ENCODE data around the gene FAM47E. TPM values are rescaled to one million over a fixed set of nuclear protein-coding genes. Genes with fewer than 3 reads are reported as not detected.

Gene FAM47E
- total and polyA plus RNA-seq, 2 of the 13 experiments (the other 11 are each of a cell fraction or from before 2014, with no cell fraction given): 0.33 to 0.66 TPM

DNA sequence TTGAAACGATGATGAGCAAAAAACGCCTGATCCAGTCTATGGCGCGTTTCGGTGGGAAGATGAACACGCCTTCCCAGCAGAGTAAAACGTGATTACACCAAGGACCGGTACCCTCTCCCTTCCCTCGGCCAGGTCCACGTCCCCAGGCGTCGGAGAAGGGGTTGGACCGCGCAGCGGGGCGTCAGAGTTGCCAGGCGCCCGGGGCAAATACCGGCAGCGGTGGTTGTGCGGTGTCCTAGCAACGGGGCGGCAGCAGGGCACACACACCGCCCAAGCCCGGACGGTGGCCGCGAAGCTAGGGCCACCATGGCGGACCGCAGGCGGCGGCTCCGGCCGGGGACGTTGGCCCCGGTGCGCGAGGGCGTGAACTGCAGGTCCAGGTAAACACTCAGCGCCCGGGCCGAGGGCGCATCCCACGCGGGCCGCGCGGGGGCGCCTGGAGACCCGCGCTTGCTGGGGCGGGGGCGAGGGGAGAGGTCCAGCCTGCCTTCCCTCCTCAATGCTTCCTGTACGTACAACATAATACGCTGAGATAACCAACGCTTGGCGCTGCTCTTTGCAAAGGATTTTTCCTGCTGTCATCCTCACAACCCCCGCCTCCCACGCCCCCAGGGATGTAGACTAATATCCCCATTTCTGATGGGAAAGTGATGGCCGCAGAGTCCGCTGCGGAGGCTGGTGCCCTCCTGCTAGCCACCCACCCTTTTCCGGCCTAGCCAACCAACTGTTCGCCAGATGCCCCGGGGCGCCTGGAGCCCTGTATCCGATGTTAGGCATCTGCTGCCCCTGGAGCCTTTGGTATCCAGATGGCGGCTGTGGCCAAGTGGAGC, at the start of gene FAM47E (continued):
- TF ChIP-seq, protein P1, sequence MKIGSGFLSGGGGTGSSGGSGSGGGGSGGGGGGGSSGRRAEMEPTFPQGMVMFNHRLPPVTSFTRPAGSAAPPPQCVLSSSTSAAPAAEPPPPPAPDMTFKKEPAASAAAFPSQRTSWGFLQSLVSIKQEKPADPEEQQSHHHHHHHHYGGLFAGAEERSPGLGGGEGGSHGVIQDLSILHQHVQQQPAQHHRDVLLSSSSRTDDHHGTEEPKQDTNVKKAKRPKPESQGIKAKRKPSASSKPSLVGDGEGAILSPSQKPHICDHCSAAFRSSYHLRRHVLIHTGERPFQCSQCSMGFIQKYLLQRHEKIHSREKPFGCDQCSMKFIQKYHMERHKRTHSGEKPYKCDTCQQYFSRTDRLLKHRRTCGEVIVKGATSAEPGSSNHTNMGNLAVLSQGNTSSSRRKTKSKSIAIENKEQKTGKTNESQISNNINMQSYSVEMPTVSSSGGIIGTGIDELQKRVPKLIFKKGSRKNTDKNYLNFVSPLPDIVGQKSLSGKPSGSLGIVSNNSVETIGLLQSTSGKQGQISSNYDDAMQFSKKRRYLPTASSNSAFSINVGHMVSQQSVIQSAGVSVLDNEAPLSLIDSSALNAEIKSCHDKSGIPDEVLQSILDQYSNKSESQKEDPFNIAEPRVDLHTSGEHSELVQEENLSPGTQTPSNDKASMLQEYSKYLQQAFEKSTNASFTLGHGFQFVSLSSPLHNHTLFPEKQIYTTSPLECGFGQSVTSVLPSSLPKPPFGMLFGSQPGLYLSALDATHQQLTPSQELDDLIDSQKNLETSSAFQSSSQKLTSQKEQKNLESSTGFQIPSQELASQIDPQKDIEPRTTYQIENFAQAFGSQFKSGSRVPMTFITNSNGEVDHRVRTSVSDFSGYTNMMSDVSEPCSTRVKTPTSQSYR (CRISPR knock-in tag; IDR thresholded peaks at IDR 0.05; ENCODE audit: borderline replicate concordance): peak; percentile 28; the same call in 1 of the 2 replicates
- TF ChIP-seq ZFP36L1 (CRISPR knock-in tag; IDR thresholded peaks at IDR 0.05) (peak; percentile 35; the same call in 1 of the 2 replicates), SMAD1 (CRISPR knock-in tag; IDR thresholded peaks at IDR 0.05; ENCODE audit: borderline replicate concordance, low read depth) (0 out of 2 replicates have a peak, but pooled peaks have one; percentile 42), ZNF724P (CRISPR knock-in tag; IDR thresholded peaks at IDR 0.05; ENCODE audit: borderline replicate concordance) (peak; percentile 82), ZNF30 (CRISPR knock-in tag; IDR thresholded peaks at IDR 0.05) (no peak), ZNF749 (CRISPR knock-in tag; IDR thresholded peaks at IDR 0.05; ENCODE audit: borderline replicate concordance) (no peak), HNF4A (CRISPR knock-in tag; IDR thresholded peaks at IDR 0.05) (peak; percentile 82), SOX13 (IDR thresholded peaks at IDR 0.05) (no peak), SOX13 (CRISPR knock-in tag; conservative IDR thresholded peaks at IDR 0.05 in 1 of 2, IDR thresholded peaks at IDR 0.05 in 1 of 2) (peak in 1 of 2 experiments; percentile 62; a peak in 1 of 4 replicates), ZNF235 (CRISPR knock-in tag; IDR thresholded peaks at IDR 0.05; ENCODE audit: borderline replicate concordance) (peak; percentile 93), MED8 (CRISPR knock-in tag; IDR thresholded peaks at IDR 0.05; ENCODE audit: insufficient replicate concordance) (no peak)
- TF ChIP-seq, protein P2, sequence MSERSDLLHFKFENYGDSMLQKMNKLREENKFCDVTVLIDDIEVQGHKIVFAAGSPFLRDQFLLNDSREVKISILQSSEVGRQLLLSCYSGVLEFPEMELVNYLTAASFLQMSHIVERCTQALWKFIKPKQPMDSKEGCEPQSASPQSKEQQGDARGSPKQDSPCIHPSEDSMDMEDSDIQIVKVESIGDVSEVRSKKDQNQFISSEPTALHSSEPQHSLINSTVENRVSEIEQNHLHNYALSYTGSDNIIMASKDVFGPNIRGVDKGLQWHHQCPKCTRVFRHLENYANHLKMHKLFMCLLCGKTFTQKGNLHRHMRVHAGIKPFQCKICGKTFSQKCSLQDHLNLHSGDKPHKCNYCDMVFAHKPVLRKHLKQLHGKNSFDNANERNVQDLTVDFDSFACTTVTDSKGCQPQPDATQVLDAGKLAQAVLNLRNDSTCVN (CRISPR knock-in tag; IDR thresholded peaks at IDR 0.05; ENCODE audit: borderline replicate concordance): peak; percentile 35; the same call in 1 of the 2 replicates
- TF ChIP-seq, protein P3, sequence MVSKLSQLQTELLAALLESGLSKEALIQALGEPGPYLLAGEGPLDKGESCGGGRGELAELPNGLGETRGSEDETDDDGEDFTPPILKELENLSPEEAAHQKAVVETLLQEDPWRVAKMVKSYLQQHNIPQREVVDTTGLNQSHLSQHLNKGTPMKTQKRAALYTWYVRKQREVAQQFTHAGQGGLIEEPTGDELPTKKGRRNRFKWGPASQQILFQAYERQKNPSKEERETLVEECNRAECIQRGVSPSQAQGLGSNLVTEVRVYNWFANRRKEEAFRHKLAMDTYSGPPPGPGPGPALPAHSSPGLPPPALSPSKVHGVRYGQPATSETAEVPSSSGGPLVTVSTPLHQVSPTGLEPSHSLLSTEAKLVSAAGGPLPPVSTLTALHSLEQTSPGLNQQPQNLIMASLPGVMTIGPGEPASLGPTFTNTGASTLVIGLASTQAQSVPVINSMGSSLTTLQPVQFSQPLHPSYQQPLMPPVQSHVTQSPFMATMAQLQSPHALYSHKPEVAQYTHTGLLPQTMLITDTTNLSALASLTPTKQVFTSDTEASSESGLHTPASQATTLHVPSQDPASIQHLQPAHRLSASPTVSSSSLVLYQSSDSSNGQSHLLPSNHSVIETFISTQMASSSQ (IDR thresholded peaks at IDR 0.05; ENCODE audit: low read depth): no peak
- TF ChIP-seq, protein P3 (CRISPR knock-in tag; IDR thresholded peaks at IDR 0.05; ENCODE audit: borderline replicate concordance): no peak
- TF ChIP-seq, protein P4, sequence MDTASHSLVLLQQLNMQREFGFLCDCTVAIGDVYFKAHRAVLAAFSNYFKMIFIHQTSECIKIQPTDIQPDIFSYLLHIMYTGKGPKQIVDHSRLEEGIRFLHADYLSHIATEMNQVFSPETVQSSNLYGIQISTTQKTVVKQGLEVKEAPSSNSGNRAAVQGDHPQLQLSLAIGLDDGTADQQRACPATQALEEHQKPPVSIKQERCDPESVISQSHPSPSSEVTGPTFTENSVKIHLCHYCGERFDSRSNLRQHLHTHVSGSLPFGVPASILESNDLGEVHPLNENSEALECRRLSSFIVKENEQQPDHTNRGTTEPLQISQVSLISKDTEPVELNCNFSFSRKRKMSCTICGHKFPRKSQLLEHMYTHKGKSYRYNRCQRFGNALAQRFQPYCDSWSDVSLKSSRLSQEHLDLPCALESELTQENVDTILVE (CRISPR knock-in tag; IDR thresholded peaks at IDR 0.05): no peak
- TF ChIP-seq, protein P5, sequence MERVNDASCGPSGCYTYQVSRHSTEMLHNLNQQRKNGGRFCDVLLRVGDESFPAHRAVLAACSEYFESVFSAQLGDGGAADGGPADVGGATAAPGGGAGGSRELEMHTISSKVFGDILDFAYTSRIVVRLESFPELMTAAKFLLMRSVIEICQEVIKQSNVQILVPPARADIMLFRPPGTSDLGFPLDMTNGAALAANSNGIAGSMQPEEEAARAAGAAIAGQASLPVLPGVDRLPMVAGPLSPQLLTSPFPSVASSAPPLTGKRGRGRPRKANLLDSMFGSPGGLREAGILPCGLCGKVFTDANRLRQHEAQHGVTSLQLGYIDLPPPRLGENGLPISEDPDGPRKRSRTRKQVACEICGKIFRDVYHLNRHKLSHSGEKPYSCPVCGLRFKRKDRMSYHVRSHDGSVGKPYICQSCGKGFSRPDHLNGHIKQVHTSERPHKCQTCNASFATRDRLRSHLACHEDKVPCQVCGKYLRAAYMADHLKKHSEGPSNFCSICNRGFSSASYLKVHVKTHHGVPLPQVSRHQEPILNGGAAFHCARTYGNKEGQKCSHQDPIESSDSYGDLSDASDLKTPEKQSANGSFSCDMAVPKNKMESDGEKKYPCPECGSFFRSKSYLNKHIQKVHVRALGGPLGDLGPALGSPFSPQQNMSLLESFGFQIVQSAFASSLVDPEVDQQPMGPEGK (CRISPR knock-in tag; IDR thresholded peaks at IDR 0.05): peak; percentile 71
